Measurements from ENCODE around the gene RAPGEF6.

DNA sequence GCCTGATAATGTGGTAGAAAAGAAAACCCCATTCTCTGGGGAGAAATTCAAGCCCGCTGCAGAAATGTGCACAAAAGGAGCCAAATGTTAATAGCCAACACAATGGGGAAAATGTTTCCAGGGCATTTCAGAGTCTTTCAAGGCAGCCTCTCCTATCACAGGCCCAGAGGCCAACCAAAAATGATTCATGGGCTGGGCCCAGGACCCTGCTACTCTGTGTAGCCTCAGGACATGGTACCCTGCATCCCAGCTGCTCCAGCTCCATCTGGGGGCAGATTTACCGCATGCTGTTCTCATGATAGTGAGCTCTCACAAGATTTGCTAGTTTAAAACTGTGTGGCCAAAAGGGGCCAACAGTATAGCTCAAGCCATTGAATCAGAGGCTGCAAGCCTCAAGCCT lies 41.1 kb downstream of the RAPGEF6 start:
- TF ChIP-seq POLR2A (IDR thresholded peaks at IDR 0.05), result no peak
- TF ChIP-seq, protein P1, sequence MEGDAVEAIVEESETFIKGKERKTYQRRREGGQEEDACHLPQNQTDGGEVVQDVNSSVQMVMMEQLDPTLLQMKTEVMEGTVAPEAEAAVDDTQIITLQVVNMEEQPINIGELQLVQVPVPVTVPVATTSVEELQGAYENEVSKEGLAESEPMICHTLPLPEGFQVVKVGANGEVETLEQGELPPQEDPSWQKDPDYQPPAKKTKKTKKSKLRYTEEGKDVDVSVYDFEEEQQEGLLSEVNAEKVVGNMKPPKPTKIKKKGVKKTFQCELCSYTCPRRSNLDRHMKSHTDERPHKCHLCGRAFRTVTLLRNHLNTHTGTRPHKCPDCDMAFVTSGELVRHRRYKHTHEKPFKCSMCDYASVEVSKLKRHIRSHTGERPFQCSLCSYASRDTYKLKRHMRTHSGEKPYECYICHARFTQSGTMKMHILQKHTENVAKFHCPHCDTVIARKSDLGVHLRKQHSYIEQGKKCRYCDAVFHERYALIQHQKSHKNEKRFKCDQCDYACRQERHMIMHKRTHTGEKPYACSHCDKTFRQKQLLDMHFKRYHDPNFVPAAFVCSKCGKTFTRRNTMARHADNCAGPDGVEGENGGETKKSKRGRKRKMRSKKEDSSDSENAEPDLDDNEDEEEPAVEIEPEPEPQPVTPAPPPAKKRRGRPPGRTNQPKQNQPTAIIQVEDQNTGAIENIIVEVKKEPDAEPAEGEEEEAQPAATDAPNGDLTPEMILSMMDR (IDR thresholded peaks at IDR 0.05), result no peak

All from heart left ventricle (tissue), 13 donors.